Stimulated activated CD8-positive, alpha-beta memory T cell treated with anti-CD3 and anti-CD28 coated beads, Interleukin-4, amount 100 ng/mL, for 24 hours (primary cell): ENCODE data around the gene COL19A1.
"Not testable (repeated sequence)": the region's sequence is repeated elsewhere in the genome, so short reads cannot be mapped to it uniquely, and the experiment has no call there.

ENCODE experiments used
- DNase-seq: peaks from one replicate; pipeline ENCODE4 v3.0.0-alpha.2; 2020; ENCODE audit warnings: low read depth

The COL19A1 gene

DNA sequence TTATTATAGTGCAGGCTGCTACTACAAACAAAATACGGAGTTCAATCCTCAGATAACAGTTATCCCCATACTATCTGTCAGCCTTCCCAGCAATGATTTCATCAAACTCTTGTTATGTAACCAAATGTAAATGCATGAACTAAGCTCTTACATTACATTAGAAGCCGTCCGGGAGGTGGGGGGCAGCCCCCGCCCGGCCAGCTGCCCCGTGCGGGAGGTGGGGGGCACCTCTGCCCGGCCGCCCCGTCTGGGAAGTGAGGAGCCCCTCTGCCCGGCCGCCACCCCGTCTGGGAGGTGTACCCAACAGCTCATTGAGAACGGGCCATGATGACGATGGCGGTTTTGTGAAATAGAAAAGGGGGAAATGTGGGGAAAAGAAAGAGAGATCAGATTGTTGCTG is 99.6 kb downstream of the COL19A1 start:
- not testable (repeated sequence) for DNase-seq

GRCh38 chr6:69973138-69973537 is 106.8 kb downstream of the COL19A1 start:
- DNase-seq: no peak

DNA sequence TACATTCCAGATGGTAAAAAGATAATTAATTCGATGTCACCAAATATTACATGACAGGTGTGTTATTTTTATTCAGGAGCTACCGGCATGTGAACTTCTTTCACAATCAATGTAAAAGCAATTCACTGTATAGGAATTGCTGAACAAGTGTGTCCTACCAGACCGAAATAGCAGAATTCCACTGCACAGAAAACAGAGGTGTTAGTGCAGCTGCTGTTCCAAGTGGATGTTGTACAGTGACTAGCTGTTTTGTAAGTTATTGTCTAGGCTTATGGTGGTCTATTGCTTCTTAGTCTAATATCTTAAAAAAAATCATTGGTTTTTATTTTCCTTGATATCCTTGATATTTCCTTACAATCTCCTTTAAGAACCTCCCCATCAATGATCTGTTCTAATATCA is 107.4 kb downstream of the COL19A1 start:
- no peak for DNase-seq

DNA sequence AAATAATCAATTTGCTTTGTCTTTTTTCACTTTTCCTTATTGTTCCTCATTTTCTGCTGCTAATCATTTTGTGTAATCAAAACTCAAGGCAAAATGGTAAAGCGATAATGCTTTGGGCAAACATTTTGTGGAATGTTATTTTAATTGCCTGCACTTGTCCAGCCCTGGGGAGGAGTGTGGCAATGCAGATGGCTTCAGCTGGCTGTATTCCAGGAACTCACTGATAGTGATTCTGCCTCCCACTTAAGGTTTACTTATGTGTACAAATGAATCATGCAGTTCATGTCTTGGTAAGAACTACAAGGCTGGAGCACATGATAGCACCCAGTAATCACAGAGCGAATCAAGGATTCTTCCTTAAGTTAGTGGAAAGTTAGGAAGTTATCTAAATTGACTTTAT is 107.8 kb downstream of the COL19A1 start:
- no peak for DNase-seq

- DNase-seq: no peak
Observed at GRCh38 chr6:69976591-69977090, 110.3 kb downstream of the COL19A1 start.

DNA sequence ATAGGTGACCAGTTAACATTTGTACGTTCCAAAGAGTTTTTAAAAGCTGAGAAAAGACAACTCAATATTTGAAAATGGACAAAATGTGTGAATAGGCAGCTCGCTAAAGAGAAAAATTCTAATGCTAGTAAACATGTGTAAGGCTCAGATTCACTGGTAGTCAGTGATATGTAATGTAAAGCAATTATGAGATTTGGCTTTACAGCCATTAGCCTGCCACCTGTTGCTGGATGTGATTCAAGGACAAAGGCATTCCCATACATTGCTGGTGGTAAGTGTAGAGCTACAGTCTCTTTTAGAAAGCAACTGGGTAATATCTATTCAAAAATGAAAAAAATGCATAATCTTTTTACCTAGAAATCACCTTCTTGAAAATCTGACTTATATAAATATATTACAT is 114.3 kb downstream of the COL19A1 start:
- DNase-seq: no peak

DNA sequence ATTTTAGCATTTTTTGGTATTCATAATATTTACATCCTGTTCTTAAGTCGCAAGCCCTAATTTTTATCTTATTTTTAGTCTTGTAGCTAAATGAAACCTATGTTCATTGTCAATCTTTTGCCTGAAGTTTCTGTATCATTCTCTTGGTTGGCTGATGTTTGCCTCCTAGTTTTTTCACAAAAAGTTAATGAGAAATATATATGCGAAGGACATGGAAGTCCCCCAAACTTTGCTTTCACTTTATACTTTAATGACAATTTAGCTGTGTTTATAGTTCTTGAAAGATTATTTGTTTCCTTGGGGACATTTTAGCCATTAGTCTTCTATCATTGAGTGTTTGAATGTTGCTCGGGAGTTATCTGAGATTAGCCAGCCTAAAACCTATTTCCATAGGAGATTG is 118.2 kb downstream of the COL19A1 start:
- DNase-seq: no peak

DNA sequence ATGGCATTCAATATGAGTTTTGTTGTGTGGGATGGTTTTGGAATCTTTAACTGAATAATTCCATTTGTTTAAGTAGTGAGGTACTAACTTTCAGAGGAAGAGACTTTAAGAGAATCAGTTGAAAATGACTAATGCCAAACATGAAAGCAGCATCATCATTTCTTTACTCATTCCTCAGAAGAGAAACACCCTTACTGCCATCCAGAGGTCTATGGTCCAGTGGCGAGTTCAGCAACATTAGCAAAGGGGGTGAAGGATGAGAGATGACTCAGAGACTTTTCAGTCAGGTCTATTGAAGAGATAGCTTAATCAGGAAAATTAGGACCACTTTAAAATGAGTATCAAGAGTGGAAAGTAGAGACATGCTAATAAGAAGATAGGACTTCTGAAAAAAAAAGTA is 118.8 kb downstream of the COL19A1 start:
- DNase-seq: no peak

DNA sequence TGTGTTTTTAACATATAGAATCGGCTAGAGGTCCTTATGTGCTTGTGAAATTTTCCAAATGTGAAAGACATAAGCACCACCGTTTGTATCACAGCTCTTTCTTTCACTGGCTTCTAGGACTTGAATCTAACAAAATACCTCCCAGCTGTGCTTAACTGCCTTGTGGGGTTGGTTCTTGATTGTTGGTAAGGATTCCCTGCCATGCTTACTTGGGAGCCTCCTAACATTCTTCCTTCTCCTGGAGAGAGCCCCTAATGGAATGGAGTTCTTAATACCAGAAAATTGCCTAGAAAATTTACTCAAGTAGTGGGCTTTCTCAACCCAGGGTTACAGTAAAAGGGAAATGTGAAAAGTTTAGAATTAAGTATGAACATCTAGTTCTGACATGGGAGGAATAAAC is 121.2 kb downstream of the COL19A1 start:
- no peak for DNase-seq

DNA sequence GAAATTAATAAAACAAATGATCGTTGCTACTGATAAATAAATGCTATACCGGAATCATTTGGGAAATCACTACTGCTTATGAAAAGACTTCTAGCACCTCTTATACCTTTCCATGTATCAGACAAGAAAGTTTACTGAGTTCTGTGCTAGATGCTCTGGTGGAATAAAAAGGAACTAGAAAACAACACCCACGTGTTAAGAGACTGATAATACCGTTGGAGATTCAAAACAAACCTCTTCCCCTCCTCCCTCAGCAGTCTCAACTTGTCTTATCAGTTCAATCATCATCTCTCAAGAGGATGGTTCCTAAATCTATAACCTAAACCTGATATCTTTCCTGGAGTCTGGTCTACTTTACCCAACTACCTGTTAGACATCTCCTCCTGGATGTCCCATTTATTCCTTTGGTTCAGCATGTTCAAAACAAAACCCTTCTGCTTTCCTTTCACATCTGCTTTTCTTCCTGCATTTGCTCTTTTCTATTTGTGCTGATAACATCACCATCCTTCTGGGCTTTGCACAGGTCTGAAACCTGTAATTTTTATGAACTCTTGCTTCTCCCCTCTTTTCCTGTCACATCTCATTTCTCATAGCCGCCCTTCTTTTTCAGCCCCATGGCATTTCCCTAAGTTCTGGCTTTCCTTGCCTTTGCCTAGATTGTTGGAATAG is 122.2 kb downstream of the COL19A1 start:
- DNase-seq: no peak

GRCh38 chr6:69994251-69994650 is 127.9 kb downstream of the COL19A1 start:
- no peak for DNase-seq

GRCh38 chr6:70008189-70008588 is 141.8 kb downstream of the COL19A1 start:
- no peak for DNase-seq

DNA sequence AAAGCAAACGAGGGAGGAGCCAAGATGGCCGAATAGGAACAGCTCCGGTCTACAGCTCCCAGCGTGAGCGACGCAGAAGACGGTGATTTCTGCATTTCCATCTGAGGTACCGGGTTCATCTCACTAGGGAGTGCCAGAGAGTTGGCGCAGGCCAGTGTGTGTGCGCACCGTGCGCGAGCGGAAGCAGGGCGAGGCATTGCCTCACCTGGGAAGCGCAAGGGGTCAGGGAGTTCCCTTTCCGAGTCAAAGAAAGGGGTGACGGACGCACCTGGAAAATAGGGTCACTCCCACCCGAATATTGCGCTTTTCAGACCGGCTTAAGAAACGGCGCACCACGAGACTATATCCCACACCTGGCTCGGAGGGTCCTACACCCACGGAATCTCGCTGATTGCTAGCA is 144.0 kb downstream of the COL19A1 start:
- not testable (repeated sequence) for DNase-seq

DNA sequence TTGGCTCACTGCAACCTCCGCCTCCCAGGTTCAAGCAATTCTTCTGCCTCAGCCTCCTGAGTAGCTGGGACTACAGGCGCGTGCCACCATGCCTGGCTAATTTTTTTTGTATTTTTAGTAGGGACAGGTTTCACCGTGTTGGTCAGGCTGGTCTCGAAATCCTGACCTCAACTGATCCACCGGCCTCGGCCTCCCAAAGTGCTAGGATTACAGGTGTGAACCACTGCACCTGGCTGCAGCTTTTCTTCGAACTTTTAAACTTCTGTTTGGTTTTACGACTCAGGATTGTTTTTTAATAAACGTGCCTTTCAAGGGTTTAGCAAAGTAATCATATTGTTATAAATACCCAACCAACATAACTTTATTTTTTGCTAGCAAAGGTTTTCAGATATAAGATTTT is 156.8 kb downstream of the COL19A1 start:
- DNase-seq: not testable (repeated sequence)

DNA sequence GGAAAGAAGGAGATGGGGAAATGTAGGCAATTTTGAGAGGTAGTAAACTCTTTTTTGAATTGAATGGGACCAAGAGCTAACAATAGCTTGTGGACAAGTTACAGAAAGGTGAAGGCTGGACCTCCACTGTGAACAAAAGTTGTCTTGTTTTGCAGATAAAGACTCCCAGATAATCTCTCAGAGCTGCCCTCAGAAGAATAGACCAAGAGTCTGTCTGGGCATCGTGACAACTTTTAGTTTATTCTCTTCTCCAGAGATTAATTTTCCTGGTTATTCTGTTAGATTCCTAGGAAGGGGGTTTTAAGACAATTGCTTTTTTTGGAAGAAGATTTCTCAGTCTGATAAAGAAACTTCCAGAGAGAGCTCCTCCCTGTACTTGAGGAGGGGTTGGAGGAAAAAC is 161.9 kb downstream of the COL19A1 start:
- no peak for DNase-seq

- DNase-seq: no peak
Observed at GRCh38 chr6:70028926-70029325, 162.6 kb downstream of the COL19A1 start.

DNA sequence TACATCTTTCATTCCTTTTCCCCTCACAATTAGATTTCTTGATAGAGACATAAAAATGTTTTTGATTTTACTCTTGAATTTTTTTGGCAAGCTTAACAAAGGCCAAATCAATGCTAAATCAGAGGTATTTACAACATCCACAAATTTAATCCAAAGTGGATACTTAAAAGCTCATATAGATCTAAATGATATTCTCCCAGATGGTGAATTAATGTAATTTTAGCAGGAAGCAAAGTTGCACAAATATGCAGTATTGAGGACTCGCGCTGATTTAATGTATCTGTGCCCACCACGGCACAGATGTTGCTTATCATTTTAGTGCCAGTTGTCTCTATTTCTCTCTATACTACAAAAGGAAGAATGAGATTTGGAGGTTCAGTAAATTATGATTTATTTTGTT is 167.4 kb downstream of the COL19A1 start:
- DNase-seq: no peak

GRCh38 chr6:70037445-70037844 is 171.1 kb downstream of the COL19A1 start:
- no peak for DNase-seq

- no peak for DNase-seq
Observed at GRCh38 chr6:70040766-70041165, 174.4 kb downstream of the COL19A1 start.

- DNase-seq: no peak
Observed at GRCh38 chr6:70041411-70041810, 175.1 kb downstream of the COL19A1 start.

- DNase-seq: no peak
Observed at GRCh38 chr6:70045413-70045812, 179.1 kb downstream of the COL19A1 start.

DNA sequence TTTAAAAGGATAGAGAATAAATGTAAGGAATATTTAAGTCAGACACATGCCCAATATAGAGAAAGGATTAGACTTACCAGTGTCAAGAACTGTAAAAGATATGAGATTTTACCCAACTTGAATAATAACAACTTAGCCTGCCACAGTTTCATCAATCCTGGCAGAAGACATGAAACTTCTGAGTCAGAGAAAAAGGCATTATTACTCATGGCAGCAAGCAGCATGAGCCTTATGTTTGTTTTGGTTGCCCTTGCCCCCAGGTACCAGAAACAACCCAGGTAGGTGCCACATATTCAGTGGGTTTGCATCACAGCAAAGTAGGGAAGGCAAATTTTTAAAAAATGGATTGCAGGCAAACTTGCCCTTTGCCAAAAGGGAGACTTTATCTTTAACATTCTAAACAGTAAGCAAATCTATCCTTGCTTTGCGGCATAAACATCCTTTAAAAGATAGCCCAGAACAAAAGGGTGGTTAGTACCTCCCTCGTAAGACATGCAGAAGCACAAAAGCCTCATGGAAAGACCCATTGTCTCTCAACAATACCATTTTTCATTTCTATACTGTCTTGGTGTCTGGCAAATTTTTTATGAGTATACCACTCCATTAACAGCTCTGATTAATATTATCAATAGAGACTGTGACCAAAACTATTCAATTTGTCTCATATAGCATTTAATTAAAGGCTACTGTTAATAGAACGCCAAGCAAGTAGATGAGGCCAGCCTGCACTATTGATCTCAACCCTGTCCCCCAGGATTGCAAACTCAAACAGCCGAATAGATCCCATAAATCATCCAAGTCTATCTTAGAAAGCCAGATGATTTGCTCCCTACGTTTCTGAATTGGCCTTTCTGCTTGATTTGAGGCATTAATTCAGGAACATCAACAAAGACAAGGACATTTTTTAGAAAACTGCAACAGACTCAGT is 185.1 kb downstream of the COL19A1 start:
- DNase-seq: no peak

DNA sequence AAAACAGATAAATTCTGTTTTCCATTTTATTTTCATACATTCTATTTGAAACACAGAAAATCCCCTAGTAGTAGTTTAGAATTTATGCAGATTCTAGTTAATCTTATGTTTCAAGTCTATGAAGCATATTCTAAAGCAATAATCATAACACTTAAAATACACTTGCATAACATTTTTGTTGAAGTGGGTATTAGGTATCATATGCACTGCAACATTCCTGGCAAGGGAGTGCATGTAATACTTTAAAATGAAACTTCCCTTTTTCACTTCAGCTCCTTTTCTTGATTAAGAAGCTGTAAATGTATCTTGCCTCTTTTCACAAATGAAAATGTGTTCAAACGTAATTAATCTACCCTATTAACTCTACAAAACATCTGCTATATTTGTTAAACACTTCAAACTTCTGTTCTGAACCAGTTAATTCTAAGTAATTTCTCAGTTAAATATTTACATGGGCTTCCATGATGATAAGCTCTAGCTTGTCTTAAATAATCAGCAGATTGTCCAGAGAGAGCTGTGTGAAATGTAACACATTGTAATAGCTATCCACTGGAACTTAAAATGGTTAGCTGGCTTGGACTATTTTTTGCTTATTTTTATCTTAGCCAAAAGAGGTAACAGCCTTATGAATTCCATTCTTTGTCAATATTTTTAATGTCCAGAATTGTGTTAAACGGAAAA is 192.8 kb downstream of the COL19A1 start:
- no peak for DNase-seq
